Measurements from ENCODE around the gene ELP6.

ELP6 gene

GRCh38 chr3:47540281-47540680 is 26.8 kb upstream of the ELP6 start:
- DNase-seq (ENCODE audit: low read depth): no peak
- no peak for TF ChIP-seq CTCF (IDR thresholded peaks at IDR 0.05; ENCODE audit: low read depth, low read length, missing control alignments)
- H3K4me3 ChIP-seq (ENCODE audit: low read depth, low read length): no peak overlapping the region

GRCh38 chr3:47536967-47537366 is 23.5 kb upstream of the ELP6 start:
- no peak overlapping the region for H3K4me3 ChIP-seq (ENCODE audit: low read depth, low read length)
- TF ChIP-seq CTCF (IDR thresholded peaks at IDR 0.05; ENCODE audit: low read depth, low read length, missing control alignments): no peak
- no peak for DNase-seq (ENCODE audit: low read depth)

GRCh38 chr3:47536221-47536891 is 22.8 kb upstream of the ELP6 start:
- no peak for DNase-seq (ENCODE audit: low read depth)
- H3K4me3 ChIP-seq (ENCODE audit: low read depth, low read length): no peak overlapping the region
- TF ChIP-seq CTCF (IDR thresholded peaks at IDR 0.05; ENCODE audit: low read depth, low read length, missing control alignments): no peak

- no peak for DNase-seq (ENCODE audit: low read depth)
- no peak for TF ChIP-seq CTCF (IDR thresholded peaks at IDR 0.05; ENCODE audit: low read depth, low read length, missing control alignments)
- H3K4me3 ChIP-seq (ENCODE audit: low read depth, low read length): no peak overlapping the region
Observed at GRCh38 chr3:47533996-47534454, 20.5 kb upstream of the ELP6 start.

- DNase-seq (ENCODE audit: low read depth): no peak
- no peak overlapping the region for H3K4me3 ChIP-seq (ENCODE audit: low read depth, low read length)
- TF ChIP-seq CTCF (IDR thresholded peaks at IDR 0.05; ENCODE audit: low read depth, low read length, missing control alignments): no peak
Observed at GRCh38 chr3:47533481-47533880, 20.0 kb upstream of the ELP6 start.

- DNase-seq (ENCODE audit: low read depth): no peak
- H3K4me3 ChIP-seq (ENCODE audit: low read depth, low read length): no peak overlapping the region
- no peak for TF ChIP-seq CTCF (IDR thresholded peaks at IDR 0.05; ENCODE audit: low read depth, low read length, missing control alignments)
Observed at GRCh38 chr3:47527952-47528725, 14.6 kb upstream of the ELP6 start.

Measured in GM12864 (cell line).